SJSA1 (cell line): ENCODE data around the gene MSH6. TPM values are rescaled to one million over a fixed set of nuclear protein-coding genes. Genes with fewer than 3 reads are reported as not detected.

Experiments
- DNase-seq, 2 experiments: peaks; one replicate each; pipeline ENCODE4 v3.0.0-alpha.2; 2015 to 2020; ENCODE audit warnings: low spot score in 2 of 2, low read depth in 1 of 2
- H3K27ac ChIP-seq: fragments of 250-450 bp; sonication (Bioruptor Pico); 2 replicates; pipeline ENCODE4 v1.5.1; 2020; ENCODE audit warnings: mild to moderate bottlenecking, moderate library complexity
- H3K27me3 ChIP-seq: fragments of 250-450 bp; sonication (Bioruptor Pico); replicated peaks from 2 replicates; pipeline ENCODE4 v1.5.1; 2020; ENCODE audit warnings: mild to moderate bottlenecking, moderate library complexity
- H3K36me3 ChIP-seq: fragments of 250-450 bp; sonication (Bioruptor Pico); 2 replicates; pipeline ENCODE4 v1.5.1; 2020; ENCODE audit warnings: mild to moderate bottlenecking
- H3K4me1 ChIP-seq: fragments of 250-450 bp; sonication (Bioruptor Pico); replicated peaks from 2 replicates; pipeline ENCODE4 v1.6.1; 2021; ENCODE audit warnings: mild to moderate bottlenecking
- H3K4me3 ChIP-seq: fragments of 250-450 bp; sonication (Bioruptor Pico); 2 replicates; pipeline ENCODE4 v1.5.1; 2020; ENCODE audit warnings: mild to moderate bottlenecking
- H3K9me3 ChIP-seq: fragments of 250-450 bp; sonication (Bioruptor Pico); replicated peaks from 2 replicates; pipeline ENCODE4 v1.5.1; 2020; ENCODE audit warnings: mild to moderate bottlenecking
- total RNA-seq: library from RNA; depleted of rRNA; stranded (reverse); fragments of >200 nt; shearing (Covaris generic); gene quantifications from 2 replicates; pipeline ENCODE4 v1.2.3, GENCODE V29; 2014

MSH6 gene
- total RNA-seq, 1 experiment from 2014 or later: 99.1 TPM

DNA sequence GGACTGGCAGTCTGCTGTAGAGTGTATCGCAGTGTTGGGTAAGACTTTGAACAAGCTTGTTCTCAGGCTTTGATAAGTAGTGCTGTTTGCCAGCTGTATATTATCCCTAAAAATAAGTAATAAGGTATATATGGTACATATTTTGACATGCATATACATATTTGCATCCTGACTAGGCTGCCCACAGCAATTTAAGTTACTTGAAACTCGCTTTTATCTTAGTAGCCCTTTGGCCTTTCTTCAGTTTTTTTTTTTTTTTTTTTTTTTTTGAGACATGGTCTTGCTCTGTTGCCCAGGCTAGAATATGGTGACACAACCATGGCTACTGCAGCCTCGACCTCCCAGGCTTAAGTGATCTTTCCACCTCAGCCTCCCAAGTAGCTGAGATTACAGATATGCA is 18.2 kb downstream of the MSH6 start:
- peaks cover 7% of the 10 kb centered on the region; the same call in 1 of the 2 replicates for H3K9me3 ChIP-seq
- peaks cover 100% of the 10 kb centered on the region for H3K36me3 ChIP-seq
- H3K27ac ChIP-seq: no peak overlapping the region
- no peak overlapping the region for H3K4me3 ChIP-seq
- no peaks in the 10 kb centered on the region for H3K27me3 ChIP-seq
- DNase-seq: no peak
- H3K4me1 ChIP-seq: no peaks in the 10 kb centered on the region

DNA sequence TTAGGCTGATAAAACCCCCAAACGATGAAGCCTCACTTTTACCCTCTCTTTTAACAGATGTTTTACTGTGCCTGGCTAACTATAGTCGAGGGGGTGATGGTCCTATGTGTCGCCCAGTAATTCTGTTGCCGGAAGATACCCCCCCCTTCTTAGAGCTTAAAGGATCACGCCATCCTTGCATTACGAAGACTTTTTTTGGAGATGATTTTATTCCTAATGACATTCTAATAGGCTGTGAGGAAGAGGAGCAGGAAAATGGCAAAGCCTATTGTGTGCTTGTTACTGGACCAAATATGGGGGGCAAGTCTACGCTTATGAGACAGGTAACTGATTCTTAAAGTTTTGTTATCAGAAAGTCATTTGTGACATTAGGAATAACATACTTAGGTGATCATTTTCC is 20.4 kb downstream of the MSH6 start:
- H3K4me1 ChIP-seq: no peaks in the 10 kb centered on the region
- H3K9me3 ChIP-seq: peaks cover 7% of the 10 kb centered on the region; the same call in 1 of the 2 replicates
- H3K36me3 ChIP-seq: peaks cover 100% of the 10 kb centered on the region
- no peaks in the 10 kb centered on the region for H3K27me3 ChIP-seq
- DNase-seq: no peak
- H3K4me3 ChIP-seq: no peak overlapping the region
- no peak overlapping the region for H3K27ac ChIP-seq

DNA sequence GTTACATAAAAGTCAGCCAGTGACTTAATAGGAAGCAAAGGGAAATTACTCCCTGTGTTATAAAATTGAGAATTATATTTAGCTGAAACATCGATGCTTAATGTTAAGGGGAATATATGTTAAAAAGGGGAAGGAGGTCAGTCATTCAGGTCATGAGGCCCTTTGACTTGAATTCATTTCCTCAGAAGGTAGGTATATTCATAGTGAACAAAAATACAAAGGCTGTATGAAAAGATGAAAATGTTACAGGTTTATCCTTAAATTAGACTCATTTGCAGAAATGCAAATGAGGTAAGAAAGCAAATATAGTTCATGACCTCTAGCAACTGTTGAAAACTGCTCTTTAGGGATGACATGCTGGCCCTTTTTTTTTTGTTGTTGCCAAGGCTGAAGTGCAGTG is 20.8 kb downstream of the MSH6 start:
- Histone ChIP-seq H3K27me3 (no peaks in the 10 kb centered on the region), H3K4me1 (no peaks in the 10 kb centered on the region), H3K9me3 (peaks cover 7% of the 10 kb centered on the region; the same call in 1 of the 2 replicates), H3K36me3 (peaks cover 100% of the 10 kb centered on the region), H3K27ac (no peak overlapping the region), H3K4me3 (no peak overlapping the region)
- no peak for DNase-seq

DNA sequence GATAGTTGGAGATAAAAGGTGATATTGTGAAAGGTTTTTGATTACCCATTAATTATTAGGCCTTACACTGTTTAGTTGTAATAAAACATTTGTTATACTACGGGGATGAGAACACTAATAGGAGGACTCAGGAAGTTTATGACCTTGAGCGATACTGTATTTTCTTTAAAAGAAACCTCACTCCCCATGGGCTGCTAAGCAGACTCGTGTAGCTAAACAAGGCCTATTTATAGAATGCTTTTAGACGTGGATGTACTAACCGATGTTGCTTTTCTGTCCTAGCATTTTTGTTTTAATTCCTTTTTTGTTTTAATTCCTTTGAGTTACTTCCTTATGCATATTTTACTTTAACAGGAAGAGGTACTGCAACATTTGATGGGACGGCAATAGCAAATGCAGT is 22.9 kb downstream of the MSH6 start:
- Histone ChIP-seq H3K4me3 (no peak overlapping the region), H3K27ac (no peak overlapping the region), H3K36me3 (peaks cover 100% of the 10 kb centered on the region), H3K9me3 (peaks cover 7% of the 10 kb centered on the region; the same call in 1 of the 2 replicates), H3K4me1 (no peaks in the 10 kb centered on the region), H3K27me3 (no peaks in the 10 kb centered on the region)
- DNase-seq: no peak

DNA sequence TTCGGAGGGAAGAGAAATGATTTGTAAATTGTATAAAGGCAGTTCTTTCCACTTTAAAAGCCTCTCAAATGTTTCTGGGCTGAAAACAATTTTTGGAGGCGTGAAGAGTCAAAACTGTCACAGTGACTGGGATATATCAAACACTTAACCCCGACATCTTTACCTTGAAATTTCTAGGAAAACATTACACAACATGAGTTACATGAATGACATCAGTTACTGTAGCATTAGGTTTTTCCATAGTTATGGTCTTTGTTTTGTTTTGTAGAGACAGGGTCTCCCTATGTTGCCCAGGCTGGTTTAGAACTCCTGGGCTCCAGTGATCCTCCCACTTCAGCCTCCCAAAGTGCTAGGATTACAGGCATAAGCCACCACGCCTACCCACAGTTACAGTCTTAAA is 25.7 kb downstream of the MSH6 start:
- Histone ChIP-seq H3K27ac (no peak overlapping the region), H3K27me3 (no peaks in the 10 kb centered on the region), H3K36me3 (peaks cover 93% of the 10 kb centered on the region), H3K4me3 (no peak overlapping the region), H3K9me3 (peaks cover under 1% of the 10 kb centered on the region; the same call in 1 of the 2 replicates), H3K4me1 (no peaks in the 10 kb centered on the region)
- DNase-seq: no peak

DNA sequence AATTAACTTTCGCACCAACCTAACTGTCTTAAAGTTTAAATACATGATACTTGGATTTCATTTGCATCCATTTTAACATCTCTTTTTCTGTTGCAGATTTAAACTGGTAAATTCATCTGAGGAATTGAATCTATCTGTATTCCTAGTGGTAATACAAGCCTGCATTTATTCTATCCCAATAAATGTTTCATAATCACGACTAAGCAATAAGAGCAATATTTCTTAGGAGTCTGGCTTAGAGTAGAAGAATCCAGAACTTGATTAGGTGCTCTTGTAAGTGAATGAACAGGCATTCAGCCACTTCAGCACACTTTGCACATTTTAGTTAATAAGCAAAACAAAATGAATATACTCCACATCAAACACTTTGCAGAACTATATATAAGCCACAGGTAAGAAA is 27.0 kb downstream of the MSH6 start:
- no peaks in the 10 kb centered on the region for H3K4me1 ChIP-seq
- peaks cover 91% of the 10 kb centered on the region for H3K36me3 ChIP-seq
- no peak for DNase-seq
- H3K4me3 ChIP-seq: no peak overlapping the region
- no peaks in the 10 kb centered on the region for H3K27me3 ChIP-seq
- H3K27ac ChIP-seq: no peak overlapping the region
- no peaks in the 10 kb centered on the region for H3K9me3 ChIP-seq

DNA sequence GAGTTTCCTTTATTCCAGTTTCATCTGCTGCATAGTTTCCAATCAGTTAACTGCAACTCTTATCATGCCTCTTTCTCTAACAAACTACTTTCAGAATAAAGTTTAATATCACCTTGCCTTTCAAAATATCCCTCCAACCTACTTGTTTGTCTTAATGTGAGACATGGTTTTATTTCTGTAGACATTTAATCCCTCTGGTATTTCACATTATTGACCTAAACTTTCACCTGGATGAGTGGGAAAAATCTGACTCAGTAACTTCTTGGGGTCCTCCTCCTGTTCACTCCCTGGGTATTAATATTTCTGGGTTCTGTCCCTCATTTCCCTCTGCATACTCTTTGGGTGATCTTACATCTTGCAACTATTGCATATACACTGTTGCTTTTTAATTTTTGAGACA is 27.9 kb downstream of the MSH6 start:
- H3K27ac ChIP-seq: no peak overlapping the region
- H3K9me3 ChIP-seq: no peaks in the 10 kb centered on the region
- no peaks in the 10 kb centered on the region for H3K4me1 ChIP-seq
- no peak overlapping the region for H3K4me3 ChIP-seq
- no peak for DNase-seq
- peaks cover 87% of the 10 kb centered on the region for H3K36me3 ChIP-seq
- no peaks in the 10 kb centered on the region for H3K27me3 ChIP-seq

DNA sequence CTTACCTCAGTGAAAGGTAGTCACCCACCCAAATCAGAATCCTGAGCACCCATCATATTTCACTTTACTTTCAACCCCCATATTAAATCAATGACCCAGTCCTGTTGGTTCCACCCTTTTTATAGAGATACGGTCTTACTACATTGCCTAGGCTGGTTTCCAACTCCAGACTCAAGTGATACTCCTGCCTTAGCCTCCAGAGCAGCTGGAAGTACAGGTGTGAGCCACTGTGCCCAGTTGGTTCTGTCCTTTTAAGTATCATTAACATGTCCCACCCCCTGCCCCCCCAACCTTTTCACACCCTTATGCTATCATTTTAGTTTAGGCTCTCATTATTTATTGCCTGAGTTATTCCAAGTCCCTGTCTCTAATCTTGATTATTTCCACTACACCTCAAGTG is 28.7 kb downstream of the MSH6 start:
- H3K4me1 ChIP-seq: no peaks in the 10 kb centered on the region
- no peaks in the 10 kb centered on the region for H3K27me3 ChIP-seq
- no peaks in the 10 kb centered on the region for H3K9me3 ChIP-seq
- H3K27ac ChIP-seq: no peak overlapping the region
- no peak for DNase-seq
- peaks cover 87% of the 10 kb centered on the region for H3K36me3 ChIP-seq
- H3K4me3 ChIP-seq: no peak overlapping the region

DNA sequence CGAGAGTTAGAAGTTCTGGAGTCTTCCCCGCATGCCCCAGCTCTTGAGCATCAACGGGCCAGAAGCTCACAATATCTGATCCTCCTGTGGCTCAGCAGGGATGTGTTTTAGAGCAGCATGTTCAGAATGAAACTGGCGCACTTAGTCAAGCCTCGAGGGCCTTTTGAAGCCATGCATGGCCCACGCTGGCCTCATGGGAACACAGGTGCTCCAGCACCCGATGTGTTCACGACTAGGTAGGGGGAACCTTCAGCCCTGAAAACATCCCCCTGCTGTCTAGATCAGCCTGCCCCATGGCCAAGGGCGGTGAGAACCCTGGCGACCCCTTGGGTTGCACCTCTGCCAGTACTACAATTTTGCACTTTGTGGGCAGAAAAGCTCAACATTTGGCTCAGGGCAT is 32.8 kb downstream of the MSH6 start:
- DNase-seq: no peak
- Histone ChIP-seq H3K27me3 (no peaks in the 10 kb centered on the region), H3K27ac (no peak overlapping the region), H3K4me3 (no peak overlapping the region), H3K4me1 (no peaks in the 10 kb centered on the region), H3K9me3 (no peaks in the 10 kb centered on the region), H3K36me3 (peaks cover 87% of the 10 kb centered on the region)

DNA sequence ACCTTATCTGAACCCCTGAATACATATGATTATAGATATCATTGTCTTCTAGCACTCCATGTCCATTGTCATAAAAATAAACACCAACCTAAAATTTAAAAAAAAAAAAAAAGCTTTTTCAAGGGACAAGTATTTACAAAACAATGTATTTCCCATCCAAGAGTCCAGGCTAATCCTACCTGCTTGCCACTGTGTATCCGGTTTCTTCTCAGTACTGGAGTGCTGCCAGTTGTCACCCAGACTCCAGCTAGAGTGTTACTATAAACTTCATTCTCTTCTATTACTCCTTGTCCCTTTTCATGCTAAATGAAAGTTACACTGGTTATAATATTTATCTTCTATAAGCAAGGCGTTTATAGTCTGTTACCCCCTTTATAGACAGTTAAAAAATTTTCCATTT is 35.8 kb downstream of the MSH6 start:
- Histone ChIP-seq H3K4me1 (no peaks in the 10 kb centered on the region), H3K36me3 (peaks cover 83% of the 10 kb centered on the region), H3K4me3 (no peak overlapping the region), H3K9me3 (no peaks in the 10 kb centered on the region), H3K27me3 (no peaks in the 10 kb centered on the region), H3K27ac (no peak overlapping the region)
- DNase-seq: no peak

DNA sequence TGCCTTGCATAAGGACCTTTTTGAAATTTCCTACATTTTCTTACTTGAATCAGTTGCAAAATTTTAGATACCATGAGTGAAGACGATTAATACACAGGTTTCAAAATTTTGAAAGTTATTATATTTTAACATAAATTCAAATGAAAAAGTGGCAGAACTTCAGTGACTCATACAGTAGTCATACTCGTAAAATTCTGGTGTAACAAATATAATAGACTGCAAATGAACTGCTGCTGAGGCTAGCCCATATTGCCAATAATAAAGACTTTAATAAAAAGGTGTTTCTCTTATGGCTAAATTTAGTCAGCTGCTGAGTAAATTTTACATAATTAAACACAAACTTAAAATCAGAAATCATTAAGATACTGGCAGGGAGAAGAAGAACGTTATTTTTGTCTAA is 36.9 kb downstream of the MSH6 start:
- H3K4me3 ChIP-seq: no peak overlapping the region
- DNase-seq: no peak
- no peaks in the 10 kb centered on the region for H3K9me3 ChIP-seq
- H3K4me1 ChIP-seq: no peaks in the 10 kb centered on the region
- H3K36me3 ChIP-seq: peaks cover 85% of the 10 kb centered on the region
- H3K27ac ChIP-seq: no peak overlapping the region
- no peaks in the 10 kb centered on the region for H3K27me3 ChIP-seq

DNA sequence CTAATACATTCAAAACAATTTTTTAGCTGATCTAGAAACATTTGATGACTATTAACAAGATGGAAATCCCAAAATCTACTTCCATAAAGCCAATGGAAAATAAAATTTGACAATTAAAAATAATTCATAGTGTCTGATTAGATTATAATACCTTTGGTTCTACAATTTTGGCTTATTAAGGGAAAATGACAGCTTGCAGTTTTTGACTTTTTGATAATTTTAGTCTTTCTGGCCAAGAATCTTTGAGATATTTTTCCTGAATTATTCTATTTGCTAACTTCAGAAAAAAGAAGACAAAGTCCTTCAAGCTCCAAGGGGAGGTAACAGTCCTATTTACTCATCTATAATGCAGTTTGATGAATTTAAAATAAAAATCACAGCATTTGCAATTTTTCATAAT is 39.6 kb downstream of the MSH6 start:
- no peaks in the 10 kb centered on the region for H3K4me1 ChIP-seq
- no peak for DNase-seq
- no peak overlapping the region for H3K4me3 ChIP-seq
- no peaks in the 10 kb centered on the region for H3K27me3 ChIP-seq
- H3K9me3 ChIP-seq: no peaks in the 10 kb centered on the region
- H3K27ac ChIP-seq: no peak overlapping the region
- H3K36me3 ChIP-seq: peaks cover 68% of the 10 kb centered on the region

DNA sequence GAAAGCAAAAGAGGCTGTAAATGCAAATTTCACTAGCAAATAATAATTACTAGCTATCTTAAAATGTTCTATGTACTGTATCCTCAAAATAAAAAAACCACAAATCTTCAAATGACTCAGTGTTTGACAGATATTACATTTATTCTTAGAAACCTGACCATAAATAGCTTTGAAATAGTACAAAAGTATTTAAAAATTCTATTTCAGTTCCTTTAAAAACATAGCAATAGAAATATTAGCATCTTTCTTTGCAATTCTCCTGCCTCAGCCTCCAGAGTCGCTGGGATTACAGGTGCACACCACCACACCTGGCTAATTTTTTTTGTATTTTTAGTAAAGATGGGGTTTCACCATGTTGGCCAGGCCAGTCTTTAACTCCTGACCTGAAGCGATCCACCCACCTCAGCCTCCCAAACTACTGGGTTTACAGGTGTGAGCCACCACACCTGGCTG is 50.6 kb downstream of the MSH6 start:
- Histone ChIP-seq H3K36me3 (peaks cover 94% of the 10 kb centered on the region), H3K27me3 (no peaks in the 10 kb centered on the region), H3K9me3 (no peaks in the 10 kb centered on the region), H3K4me1 (no peaks in the 10 kb centered on the region), H3K27ac (no peak overlapping the region), H3K4me3 (no peak overlapping the region)
- no peak for DNase-seq

DNA sequence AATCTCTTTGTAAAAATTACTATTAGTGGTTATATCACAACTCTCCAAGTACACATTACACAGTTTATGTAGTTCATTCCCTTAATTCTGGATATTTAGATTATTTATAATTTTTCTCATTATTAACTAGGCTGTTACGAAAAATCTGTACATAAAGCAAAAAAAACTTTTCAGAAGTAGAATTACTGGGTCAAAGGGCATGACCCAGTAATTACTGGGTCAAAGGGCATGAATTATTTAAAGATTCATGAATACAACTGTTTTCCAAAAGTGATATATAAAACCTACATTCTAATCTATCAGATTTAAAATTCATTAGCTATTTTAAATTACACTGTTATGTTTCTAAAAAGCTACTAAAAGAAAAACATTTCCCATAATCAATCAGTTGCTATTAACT is 55.3 kb downstream of the MSH6 start:
- Histone ChIP-seq H3K27ac (no peak overlapping the region), H3K4me3 (no peak overlapping the region), H3K36me3 (peaks cover 62% of the 10 kb centered on the region), H3K9me3 (no peaks in the 10 kb centered on the region), H3K27me3 (no peaks in the 10 kb centered on the region), H3K4me1 (no peaks in the 10 kb centered on the region)
- DNase-seq: no peak

DNA sequence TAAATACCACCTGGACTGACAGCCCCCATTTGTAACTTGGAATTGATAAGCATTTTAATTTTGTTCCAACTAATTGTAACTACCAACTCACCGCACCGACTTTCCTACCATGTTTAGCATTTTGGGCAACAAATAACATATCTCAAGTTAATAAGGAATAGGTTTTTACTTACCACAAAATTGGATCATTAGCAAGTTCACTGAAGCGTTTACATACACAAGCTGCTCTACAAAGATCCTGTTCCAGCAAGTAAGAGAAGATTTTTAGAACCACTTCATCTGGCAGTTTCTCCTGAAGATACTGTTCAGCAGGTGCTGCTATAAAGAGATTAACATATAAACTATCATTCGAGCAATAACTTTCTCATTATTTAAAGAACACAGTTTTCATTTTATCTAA is 55.7 kb downstream of the MSH6 start:
- Histone ChIP-seq H3K36me3 (peaks cover 58% of the 10 kb centered on the region), H3K27me3 (no peaks in the 10 kb centered on the region), H3K27ac (no peak overlapping the region), H3K4me1 (no peaks in the 10 kb centered on the region), H3K4me3 (no peak overlapping the region), H3K9me3 (no peaks in the 10 kb centered on the region)
- DNase-seq: no peak
